Fibroblast of villous mesenchyme (primary cell): Measurements from ENCODE around the gene KRTAP19-3. TPM values are rescaled to one million over a fixed set of nuclear protein-coding genes. Genes with fewer than 3 reads are reported as not detected.

Experiments used
- DNase-seq: peaks from one replicate; pipeline ENCODE4 v3.0.0-alpha.2; 2010; ENCODE audit warnings: low read depth
- H3K4me3 ChIP-seq: 2 replicates; pipeline ENCODE4 v1.5.1; 2011; ENCODE audit warnings: low read depth, mild to moderate bottlenecking, low read length
- CTCF ChIP-seq: IDR thresholded peaks from 2 replicates; pipeline ENCODE4 v1.5.1; 2012; ENCODE audit warnings: low read depth, mild to moderate bottlenecking, low read length; ENCODE audit not compliant: insufficient read depth
- small RNA-seq: library from RNA; depleted of rRNA; stranded (forward); fragments of <200 nt; gene quantifications from one replicate; pipeline ENCODE3, GENCODE V24; 2012
- total RNA-seq: library from RNA; depleted of rRNA; stranded (reverse); fragments of >200 nt; gene quantifications from 2 replicates; pipeline ENCODE4 v1.2.3, GENCODE V29; 2012

KRTAP19-3 gene
- total RNA-seq, 1 donor = not detected

- H3K4me3 ChIP-seq = no peak overlapping the region
- no peak for DNase-seq
- TF ChIP-seq CTCF = no peak
These were observed 28.1 kb downstream of the KRTAP19-3 start for GRCh38 chr21:30463713-30464112.

- TF ChIP-seq CTCF = no peak
These were observed 43.3 kb downstream of the KRTAP19-3 start for GRCh38 chr21:30448514-30448913.

GRCh38 chr21:30447056-30447455, 44.8 kb downstream of the KRTAP19-3 start:
- DNase-seq = no peak
- no peak overlapping the region for H3K4me3 ChIP-seq
- TF ChIP-seq CTCF = no peak

More at GRCh38 chr21:30448514-30448913, 43.3 kb downstream of the KRTAP19-3 start:
- H3K4me3 ChIP-seq = no peak overlapping the region
- DNase-seq = no peak

GRCh38 chr21:30444204-30444603, 47.6 kb downstream of the KRTAP19-3 start:
- H3K4me3 ChIP-seq = no peak overlapping the region
- no peak for DNase-seq
- TF ChIP-seq CTCF = no peak

- no peak overlapping the region for H3K4me3 ChIP-seq
- no peak for DNase-seq
- TF ChIP-seq CTCF = no peak
These were observed 48.6 kb downstream of the KRTAP19-3 start for GRCh38 chr21:30443226-30443625.

Small RNA genes within 50 kb of the gene (small RNA-seq; reads per million reads assigned to genes)
- gene AP000567.1 (not detected), gene KRTAP19-10P (not detected), gene KRTAP19-11P (not detected), gene KRTAP19-9P (not detected)

Other genes starting within 250 kb of the KRTAP19-3 start
- gene KRTAP24-1, start 209.1 kb downstream of the KRTAP19-3 start, total RNA-seq = not detected in 2 replicates
- gene KRTAP25-1, start 202.5 kb downstream of the KRTAP19-3 start, total RNA-seq = not detected in 2 replicates
- gene KRTAP26-1, start 171.7 kb downstream of the KRTAP19-3 start, total RNA-seq = not detected in 2 replicates
- not detected in 2 replicates for gene KRTAP27-1, start 154.3 kb downstream of the KRTAP19-3 start, total RNA-seq
- gene KRTAP23-1, start 143.4 kb downstream of the KRTAP19-3 start, total RNA-seq = not detected in 2 replicates
- gene KRTAP13-2, start 119.7 kb downstream of the KRTAP19-3 start, total RNA-seq = not detected in 2 replicates
- gene KRTAP13-1, start 96.0 kb downstream of the KRTAP19-3 start, total RNA-seq = not detected in 2 replicates
- not detected in 2 replicates for gene KRTAP13-3, start 66.1 kb downstream of the KRTAP19-3 start, total RNA-seq
- gene KRTAP13-4, start 61.8 kb downstream of the KRTAP19-3 start, total RNA-seq = not detected in 2 replicates
- gene KRTAP15-1, start 51.7 kb downstream of the KRTAP19-3 start, total RNA-seq = not detected in 2 replicates
- gene KRTAP19-1, start 11.6 kb downstream of the KRTAP19-3 start, total RNA-seq = not detected in 2 replicates
- gene KRTAP19-2, start 4.6 kb downstream of the KRTAP19-3 start, total RNA-seq = not detected in 2 replicates
- not detected in 2 replicates for gene KRTAP19-4, start 5.2 kb upstream of the KRTAP19-3 start, total RNA-seq
- not detected in 2 replicates for gene KRTAP19-5, start 10.1 kb upstream of the KRTAP19-3 start, total RNA-seq
- gene KRTAP19-6, start 49.9 kb upstream of the KRTAP19-3 start, total RNA-seq = not detected in 2 replicates
- gene KRTAP19-7, start 69.3 kb upstream of the KRTAP19-3 start, total RNA-seq = not detected in 2 replicates
- gene KRTAP22-2, start 98.4 kb upstream of the KRTAP19-3 start, total RNA-seq = not detected in 2 replicates
- not detected in 2 replicates for gene KRTAP6-3, start 100.4 kb upstream of the KRTAP19-3 start, total RNA-seq
- not detected in 2 replicates for gene KRTAP6-2, start 106.9 kb upstream of the KRTAP19-3 start, total RNA-seq
- gene KRTAP22-1, start 109.1 kb upstream of the KRTAP19-3 start, total RNA-seq = not detected in 2 replicates
- gene KRTAP6-1, start 121.9 kb upstream of the KRTAP19-3 start, total RNA-seq = not detected in 2 replicates
- gene KRTAP20-1, start 124.4 kb upstream of the KRTAP19-3 start, total RNA-seq = not detected in 2 replicates
- not detected in 2 replicates for gene KRTAP20-4, start 128.6 kb upstream of the KRTAP19-3 start, total RNA-seq
- not detected in 2 replicates for gene KRTAP20-2, start 143.2 kb upstream of the KRTAP19-3 start, total RNA-seq
- gene KRTAP20-3, start 150.9 kb upstream of the KRTAP19-3 start, total RNA-seq = not detected in 2 replicates
- not detected in 2 replicates for gene KRTAP21-3, start 226.8 kb upstream of the KRTAP19-3 start, total RNA-seq